Left ventricle myocardium inferior (tissue), 1 donor: ENCODE results near the gene HK3. TPM values are rescaled to one million over a fixed set of nuclear protein-coding genes. Genes with fewer than 3 reads are reported as not detected.
"Not testable (repeated sequence)": the region's sequence is repeated elsewhere in the genome, so short reads cannot be mapped to it uniquely, and the experiment has no call there.

Experiments used
- DNase-seq: peaks from one replicate; pipeline ENCODE4 v3.0.0-alpha.2; 2020
- H3K27ac ChIP-seq: fragments of 200-600 bp; replicated peaks from 2 replicates; pipeline ENCODE4 v1.8.0; 2021
- H3K27me3 ChIP-seq: fragments of 200-600 bp; 2 replicates; pipeline ENCODE4 v1.8.0; 2021; ENCODE audit warnings: low read depth
- H3K36me3 ChIP-seq: fragments of 200-600 bp; 2 replicates; pipeline ENCODE4 v1.8.0; 2021
- H3K4me1 ChIP-seq: fragments of 200-600 bp; 2 replicates; pipeline ENCODE4 v1.8.0; 2021
- H3K4me3 ChIP-seq: fragments of 200-600 bp; 2 replicates; pipeline ENCODE4 v1.8.0; 2021; ENCODE audit warnings: mild to moderate bottlenecking, moderate library complexity
- H3K9me3 ChIP-seq: fragments of 200-600 bp; replicated peaks from 2 replicates; pipeline ENCODE4 v1.8.0; 2021
- intact Hi-C: fragments of 100-400 bp; cut with micrococcal nuclease; formaldehyde crosslinking; loops from one replicate; pipeline ENCODE4 v1.11.0; 2022
- total RNA-seq: library from RNA; stranded (reverse); fragmentation: NEBNext Ultra II Directional; extraction: Animal tissue kit (Norgen Biotek cat#: 25700); gene quantifications from one replicate; pipeline ENCODE4 v1.2.1, GENCODE V29; 2021
- TF ChIP-seq, protein P1 (sequence below): fragments of 200-600 bp; IDR thresholded peaks from 2 replicates; pipeline ENCODE4 v1.8.0; 2021; ENCODE audit warnings: antibody characterized with exemption, mild to moderate bottlenecking, borderline replicate concordance
- donor health status: DM: no; HTN: yes; CAD: no; lungs with severe emphysema.

The HK3 gene
- total RNA-seq, 1 donor from 2014 or later: 3.5 TPM

DNA sequence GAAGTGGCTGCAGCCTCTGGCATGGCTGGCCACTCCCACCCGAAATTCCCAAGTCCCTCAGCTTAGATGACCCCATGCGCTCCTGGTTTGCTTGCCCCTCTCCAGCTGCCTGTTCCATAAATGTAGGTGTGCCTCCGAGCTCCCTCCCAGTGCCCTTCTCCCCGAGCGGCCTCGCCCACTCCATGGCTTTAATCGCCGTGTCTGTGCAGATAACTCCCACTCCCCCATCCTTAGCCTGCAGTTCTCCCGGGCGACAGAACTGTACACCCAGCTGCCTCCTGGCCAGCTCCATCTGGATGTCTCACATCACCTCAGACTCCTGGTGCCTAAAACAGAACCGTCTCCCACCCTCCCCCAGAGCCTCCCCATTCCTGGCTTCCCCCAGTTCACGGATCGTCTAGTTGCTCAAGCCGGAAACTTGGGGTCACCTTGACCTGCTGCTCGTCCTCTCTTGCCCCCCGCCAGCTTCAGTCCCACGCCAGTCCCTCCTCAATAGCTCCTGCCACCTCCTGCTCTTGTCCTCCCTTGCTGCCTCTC is 24.1 kb downstream of the HK3 start:
- H3K27me3 ChIP-seq: peaks cover 71% of the 10 kb centered on the region
- H3K9me3 ChIP-seq: no peaks in the 10 kb centered on the region
- H3K4me3 ChIP-seq: no peak overlapping the region
- intact Hi-C loops: no loop called here
- TF ChIP-seq, protein P1, sequence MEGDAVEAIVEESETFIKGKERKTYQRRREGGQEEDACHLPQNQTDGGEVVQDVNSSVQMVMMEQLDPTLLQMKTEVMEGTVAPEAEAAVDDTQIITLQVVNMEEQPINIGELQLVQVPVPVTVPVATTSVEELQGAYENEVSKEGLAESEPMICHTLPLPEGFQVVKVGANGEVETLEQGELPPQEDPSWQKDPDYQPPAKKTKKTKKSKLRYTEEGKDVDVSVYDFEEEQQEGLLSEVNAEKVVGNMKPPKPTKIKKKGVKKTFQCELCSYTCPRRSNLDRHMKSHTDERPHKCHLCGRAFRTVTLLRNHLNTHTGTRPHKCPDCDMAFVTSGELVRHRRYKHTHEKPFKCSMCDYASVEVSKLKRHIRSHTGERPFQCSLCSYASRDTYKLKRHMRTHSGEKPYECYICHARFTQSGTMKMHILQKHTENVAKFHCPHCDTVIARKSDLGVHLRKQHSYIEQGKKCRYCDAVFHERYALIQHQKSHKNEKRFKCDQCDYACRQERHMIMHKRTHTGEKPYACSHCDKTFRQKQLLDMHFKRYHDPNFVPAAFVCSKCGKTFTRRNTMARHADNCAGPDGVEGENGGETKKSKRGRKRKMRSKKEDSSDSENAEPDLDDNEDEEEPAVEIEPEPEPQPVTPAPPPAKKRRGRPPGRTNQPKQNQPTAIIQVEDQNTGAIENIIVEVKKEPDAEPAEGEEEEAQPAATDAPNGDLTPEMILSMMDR: no peak
- no peaks in the 10 kb centered on the region for H3K4me1 ChIP-seq
- no peak for DNase-seq
- H3K36me3 ChIP-seq: no peaks in the 10 kb centered on the region
- no peak overlapping the region for H3K27ac ChIP-seq

DNA sequence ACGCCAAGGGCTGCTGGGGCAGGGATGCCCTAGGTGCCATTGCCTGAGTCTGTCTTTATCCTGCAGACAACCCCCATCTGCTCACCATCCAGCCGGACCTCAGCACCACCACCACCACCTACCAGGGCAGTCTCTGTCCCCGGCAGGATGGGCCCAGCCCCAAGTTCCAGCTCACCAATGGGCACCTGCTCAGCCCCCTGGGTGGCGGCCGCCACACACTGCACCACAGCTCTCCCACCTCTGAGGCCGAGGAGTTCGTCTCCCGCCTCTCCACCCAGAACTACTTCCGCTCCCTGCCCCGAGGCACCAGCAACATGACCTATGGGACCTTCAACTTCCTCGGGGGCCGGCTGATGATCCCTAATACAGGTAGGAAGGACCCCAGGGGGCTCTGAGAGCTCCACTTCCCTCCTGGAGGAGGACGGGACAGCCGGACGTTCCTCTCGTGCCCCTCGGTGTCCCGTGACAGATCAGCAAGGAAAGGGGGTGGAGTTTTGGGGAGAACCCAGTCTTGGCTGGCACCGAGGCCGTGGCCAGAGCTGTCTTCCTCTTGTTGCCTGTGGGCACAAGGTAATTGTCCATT is 24.9 kb downstream of the HK3 start:
- Histone ChIP-seq H3K36me3 (no peaks in the 10 kb centered on the region), H3K27ac (no peak overlapping the region), H3K4me3 (no peak overlapping the region), H3K4me1 (no peaks in the 10 kb centered on the region), H3K27me3 (peaks cover 76% of the 10 kb centered on the region), H3K9me3 (no peaks in the 10 kb centered on the region)
- TF ChIP-seq, protein P1: no peak
- no peak for DNase-seq
- intact Hi-C loops: no loop called here

DNA sequence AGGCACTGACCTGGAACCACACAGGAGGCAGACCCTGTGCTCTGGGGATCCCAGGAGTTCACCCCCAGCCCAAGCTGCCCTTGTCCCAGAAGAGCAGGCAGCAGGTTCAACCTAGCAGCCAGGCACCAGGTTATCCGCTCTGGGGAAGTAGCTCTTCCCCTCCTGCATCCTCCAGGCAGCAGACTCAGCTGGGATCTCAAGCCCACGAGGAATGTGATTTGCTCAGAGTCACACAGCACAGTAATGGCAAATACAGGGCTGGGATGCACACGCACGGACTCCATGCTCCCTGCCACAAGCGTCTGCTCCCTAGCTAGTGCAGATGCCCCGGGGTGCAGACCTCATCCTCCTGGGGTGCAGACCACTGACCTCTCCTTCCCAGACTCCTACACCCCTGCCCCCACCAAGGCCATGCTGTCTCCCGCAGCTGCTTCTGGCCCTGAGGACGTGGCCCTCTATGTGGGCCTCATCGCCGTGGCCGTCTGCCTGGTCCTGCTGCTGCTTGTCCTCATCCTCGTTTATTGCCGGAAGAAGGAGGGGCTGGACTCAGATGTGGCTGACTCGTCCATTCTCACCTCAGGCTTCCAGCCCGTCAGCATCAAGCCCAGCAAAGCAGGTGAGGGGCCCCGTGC is 25.5 kb downstream of the HK3 start:
- Histone ChIP-seq H3K27me3 (peaks cover 76% of the 10 kb centered on the region), H3K27ac (no peak overlapping the region), H3K4me1 (no peaks in the 10 kb centered on the region), H3K4me3 (no peak overlapping the region), H3K9me3 (no peaks in the 10 kb centered on the region), H3K36me3 (no peaks in the 10 kb centered on the region)
- TF ChIP-seq, protein P1: no peak
- DNase-seq: no peak
- intact Hi-C loops: no loop called here

DNA sequence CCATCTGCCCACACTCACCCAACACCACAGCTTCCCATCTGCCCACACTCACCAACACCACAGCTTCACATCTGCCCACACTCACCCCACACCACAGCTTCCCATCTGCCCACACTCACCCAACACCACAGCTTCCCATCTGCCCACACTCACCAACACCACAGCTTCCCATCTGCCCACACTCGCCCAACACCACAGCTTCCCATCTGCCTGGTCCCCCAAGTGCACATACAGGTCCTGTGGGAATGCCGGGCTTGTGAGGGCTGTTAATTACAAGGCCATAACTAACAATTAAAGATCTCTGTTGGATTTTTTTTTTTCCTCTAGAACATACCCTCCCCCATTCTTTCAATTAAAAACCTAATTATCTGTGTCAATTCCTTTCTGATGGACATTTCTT is 26.1 kb downstream of the HK3 start:
- intact Hi-C loops, H3K4me1 ChIP-seq, H3K4me3 ChIP-seq, H3K27ac ChIP-seq, DNase-seq, H3K36me3 ChIP-seq, H3K9me3 ChIP-seq: not testable (repeated sequence)
- H3K27me3 ChIP-seq: peaks cover 76% of the 10 kb centered on the region

DNA sequence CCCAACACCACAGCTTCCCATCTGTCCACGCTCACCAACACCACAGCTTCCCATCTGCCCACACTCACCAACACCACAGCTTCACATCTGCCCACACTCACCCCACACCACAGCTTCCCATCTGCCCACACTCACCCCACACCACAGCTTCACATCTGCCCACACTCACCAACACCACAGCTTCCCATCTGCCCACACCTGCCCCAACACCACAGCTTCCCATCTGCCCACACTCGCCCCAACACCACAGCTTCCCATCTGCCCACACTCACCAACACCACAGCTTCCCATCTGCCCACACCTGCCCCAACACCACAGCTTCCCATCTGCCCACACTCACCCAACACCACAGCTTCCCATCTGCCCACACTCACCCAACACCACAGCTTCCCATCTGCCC is 26.6 kb downstream of the HK3 start:
- peaks cover 76% of the 10 kb centered on the region for H3K27me3 ChIP-seq
- DNase-seq, H3K9me3 ChIP-seq, H3K27ac ChIP-seq, intact Hi-C loops, H3K4me3 ChIP-seq, H3K4me1 ChIP-seq, H3K36me3 ChIP-seq: not testable (repeated sequence)

DNA sequence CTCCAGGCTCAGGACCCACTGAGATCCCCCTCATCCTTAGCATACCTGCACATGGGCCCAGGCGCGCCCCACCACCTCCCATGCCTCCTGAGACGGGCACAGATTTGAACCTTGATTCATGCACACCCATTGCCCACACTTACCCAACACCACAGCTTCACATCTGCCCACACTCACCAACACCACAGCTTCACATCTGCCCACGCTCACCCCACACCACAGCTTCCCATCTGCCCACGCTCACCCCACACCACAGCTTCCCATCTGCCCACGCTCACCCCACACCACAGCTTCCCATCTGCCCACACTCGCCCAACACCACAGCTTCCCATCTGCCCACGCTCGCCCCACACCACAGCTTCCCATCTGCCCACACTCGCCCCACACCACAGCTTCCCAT is 28.5 kb downstream of the HK3 start:
- H3K9me3 ChIP-seq, intact Hi-C loops, DNase-seq, H3K4me3 ChIP-seq, H3K4me1 ChIP-seq, H3K36me3 ChIP-seq, H3K27ac ChIP-seq: not testable (repeated sequence)
- H3K27me3 ChIP-seq: peaks cover 76% of the 10 kb centered on the region

DNA sequence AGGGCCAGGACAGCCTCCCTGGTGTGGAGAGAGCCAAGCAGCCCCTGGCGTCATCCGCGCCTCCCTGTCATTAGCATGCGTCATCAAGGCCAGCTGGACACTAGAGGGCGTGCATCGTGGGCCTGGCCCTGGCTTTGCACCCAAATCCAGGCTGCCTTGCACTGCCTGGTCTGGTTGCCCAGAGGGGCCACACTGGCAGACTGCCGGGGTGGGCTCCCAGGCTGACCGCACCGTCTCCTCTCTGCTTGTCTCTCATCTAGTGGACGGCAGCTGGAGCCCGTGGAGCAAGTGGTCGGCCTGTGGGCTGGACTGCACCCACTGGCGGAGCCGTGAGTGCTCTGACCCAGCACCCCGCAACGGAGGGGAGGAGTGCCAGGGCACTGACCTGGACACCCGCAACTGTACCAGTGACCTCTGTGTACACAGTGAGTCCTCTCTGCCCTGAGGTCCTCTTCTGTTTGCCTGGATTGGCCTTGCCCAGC is 29.0 kb downstream of the HK3 start:
- intact Hi-C loops: no loop called here
- no peaks in the 10 kb centered on the region for H3K9me3 ChIP-seq
- DNase-seq: no peak
- no peak overlapping the region for H3K4me3 ChIP-seq
- H3K4me1 ChIP-seq: no peaks in the 10 kb centered on the region
- peaks cover 76% of the 10 kb centered on the region for H3K27me3 ChIP-seq
- TF ChIP-seq, protein P1: peak; percentile 54
- H3K36me3 ChIP-seq: no peaks in the 10 kb centered on the region
- H3K27ac ChIP-seq: no peak overlapping the region
